Stimulated activated naive B cell treated with anti-CD40 and anti-IgM and Interleukin-4, amounts not matched to agents 10 μg/mL and 1 μg/mL and 100 μg/mL, for 72 hours (primary cell): Measurements from ENCODE around the gene EMP1.

ENCODE experiments used
- ATAC-seq, 2 donors: fragments of 150-1000 bp; cut with Tn5 transposase; replicated peaks; 2 replicates each; pipeline ENCODE4 v1.10.0; 2021; ENCODE audit warnings: moderate library complexity in 1 of 2
- DNase-seq: peaks from one replicate; pipeline ENCODE4 v3.0.0; 2021
- H3K27ac Mint-ChIP-seq: one replicate; pipeline ENCODE4 v1.8.0; 2022; ENCODE audit warnings: mild to moderate bottlenecking, mixed read lengths
- H3K27me3 Mint-ChIP-seq, 2 donors: one replicate each; pipeline ENCODE4 v1.8.0; 2022; ENCODE audit warnings: mixed read lengths in 2 of 2
- H3K36me3 Mint-ChIP-seq, 2 donors: one replicate each; pipeline ENCODE4 v1.8.0; 2022; ENCODE audit warnings: mixed read lengths in 2 of 2, mild to moderate bottlenecking in 1 of 2
- H3K4me1 Mint-ChIP-seq, 2 donors: one replicate each; pipeline ENCODE4 v1.8.0; 2022; ENCODE audit warnings: mixed read lengths in 2 of 2, mild to moderate bottlenecking in 1 of 2
- H3K4me3 Mint-ChIP-seq, 2 donors: one replicate each; pipeline ENCODE4 v1.8.0; 2022; ENCODE audit warnings: mild to moderate bottlenecking in 2 of 2, mixed read lengths in 2 of 2, moderate library complexity in 1 of 2
- H3K9me3 Mint-ChIP-seq, 2 donors: one replicate each; pipeline ENCODE4 v1.8.0; 2022; ENCODE audit warnings: mixed read lengths in 2 of 2, mild to moderate bottlenecking in 1 of 2

Gene EMP1

DNA sequence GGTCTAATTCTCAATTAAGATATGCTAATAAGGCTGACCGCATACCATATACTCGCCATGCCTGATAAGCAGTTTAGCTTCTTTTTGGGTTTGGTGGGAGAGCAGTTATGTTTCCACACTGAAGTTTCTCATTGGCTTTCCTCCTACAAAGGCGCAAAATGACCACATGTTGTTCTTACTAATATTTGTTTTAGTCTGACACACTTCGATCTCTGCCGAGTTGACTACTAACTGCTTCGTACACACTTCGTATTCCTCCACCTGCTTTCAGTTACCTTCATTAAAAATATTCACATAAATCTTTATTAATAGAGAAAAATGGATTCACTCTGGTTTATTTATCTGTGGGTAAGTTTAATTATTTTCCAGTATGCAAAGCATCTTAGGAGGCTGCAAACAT lies 41.7 kb downstream of the EMP1 start:
- peaks cover 0 to 6% of the 10 kb centered on the region in 2 donors for H3K27me3 Mint-ChIP-seq
- ATAC-seq = no peak
- H3K27ac Mint-ChIP-seq = no peak overlapping the region
- H3K4me3 Mint-ChIP-seq = no peak overlapping the region
- no peak for DNase-seq
- H3K9me3 Mint-ChIP-seq = no peaks in the 10 kb centered on the region
- no peaks in the 10 kb centered on the region for H3K36me3 Mint-ChIP-seq
- H3K4me1 Mint-ChIP-seq = no peaks in the 10 kb centered on the region

DNA sequence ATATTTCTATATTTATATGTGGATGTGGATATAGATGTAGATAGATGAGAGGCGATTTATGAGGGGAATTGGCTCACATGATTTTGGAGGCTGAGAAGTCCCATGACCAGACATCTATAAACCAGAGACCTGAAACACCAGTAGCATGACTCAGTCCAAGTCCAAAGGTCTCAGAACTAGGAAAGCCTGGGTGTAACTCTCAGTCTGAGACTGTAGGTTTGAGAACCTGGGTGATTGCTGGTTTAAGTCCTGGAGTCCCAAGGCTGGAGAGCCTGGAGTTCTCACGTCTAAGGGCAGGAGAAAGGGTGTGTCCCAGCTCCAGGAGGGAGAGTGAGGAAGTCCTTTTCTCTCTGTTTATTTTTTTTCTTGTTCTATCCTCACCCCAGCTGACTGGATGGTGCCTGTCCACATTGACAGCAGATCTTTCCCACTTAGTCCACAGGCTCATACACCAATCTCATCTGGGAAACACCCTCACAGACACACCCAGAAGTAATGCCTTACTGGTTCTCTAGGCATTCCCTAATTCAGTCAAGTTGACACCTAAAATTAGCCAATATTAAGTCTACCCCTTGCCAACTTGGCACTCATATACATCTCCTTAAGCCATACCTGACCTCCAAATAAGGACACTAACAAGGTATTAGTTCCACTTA lies 45.4 kb downstream of the EMP1 start:
- ATAC-seq = no peak
- H3K4me3 Mint-ChIP-seq = no peak overlapping the region

DNA sequence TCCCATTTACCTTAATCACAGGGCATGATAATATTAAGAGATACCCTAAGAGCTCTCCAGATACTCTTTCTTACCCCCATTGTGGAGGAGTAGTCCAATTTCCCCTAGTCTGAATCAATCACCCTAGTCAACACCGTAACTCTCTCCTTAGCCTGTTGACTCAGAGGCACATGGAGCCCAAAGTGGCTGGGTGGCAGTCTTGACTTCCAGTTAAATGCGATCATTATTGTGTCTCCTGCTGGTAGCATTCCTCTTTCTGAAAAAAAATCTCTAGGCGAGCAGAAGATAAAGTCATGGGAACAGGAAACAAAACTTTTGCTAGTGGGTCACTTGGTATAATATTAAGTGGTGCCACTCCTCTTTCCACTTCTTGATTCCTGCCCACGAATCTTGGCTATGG lies 46.4 kb downstream of the EMP1 start:
- no peaks in the 10 kb centered on the region for H3K9me3 Mint-ChIP-seq
- no peaks in the 10 kb centered on the region for H3K36me3 Mint-ChIP-seq
- H3K27ac Mint-ChIP-seq = no peak overlapping the region
- no peak for DNase-seq
- H3K4me1 Mint-ChIP-seq = no peaks in the 10 kb centered on the region
- peaks cover 5 to 6% of the 10 kb centered on the region in 2 donors for H3K27me3 Mint-ChIP-seq
- no peak for ATAC-seq
- H3K4me3 Mint-ChIP-seq = no peak overlapping the region

More for the DNA sequence above, 45.4 kb downstream of the EMP1 start:
- DNase-seq = no peak
- Mint-ChIP-seq H3K36me3 (no peaks in the 10 kb centered on the region), H3K27me3 (peaks cover 5 to 6% of the 10 kb centered on the region in 2 donors), H3K27ac (no peak overlapping the region), H3K9me3 (no peaks in the 10 kb centered on the region), H3K4me1 (no peaks in the 10 kb centered on the region)

DNA sequence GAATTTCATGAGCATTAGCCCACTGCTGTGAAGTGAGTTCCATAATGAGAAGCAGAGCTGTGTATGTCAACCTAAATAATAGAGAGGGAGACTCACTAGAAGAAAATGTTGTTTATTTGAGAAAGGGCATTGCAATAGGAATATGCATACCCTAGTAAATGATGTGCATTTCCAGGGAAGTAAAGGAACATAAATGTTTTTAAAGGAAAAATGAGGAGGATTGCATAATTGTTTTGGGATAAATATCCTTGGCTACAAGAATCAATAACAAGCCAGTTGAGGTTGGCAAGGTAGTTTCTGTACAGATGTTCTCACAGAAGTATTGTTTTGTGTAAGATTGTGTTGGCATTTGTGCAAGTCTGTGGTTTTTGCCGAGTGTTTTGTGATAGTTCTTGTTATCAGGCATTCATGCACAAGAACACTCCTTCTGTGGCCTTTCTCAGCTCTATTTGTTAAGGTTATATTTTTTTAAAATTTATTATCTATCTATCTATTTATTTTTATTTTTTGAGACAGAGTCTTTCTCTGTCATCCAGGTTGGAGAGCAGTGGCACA lies 47.1 kb downstream of the EMP1 start:
- H3K27me3 Mint-ChIP-seq = peaks cover 6 to 8% of the 10 kb centered on the region in 2 donors
- ATAC-seq (no peak), DNase-seq (no peak)
- no peaks in the 10 kb centered on the region for H3K9me3 Mint-ChIP-seq
- no peaks in the 10 kb centered on the region for H3K4me1 Mint-ChIP-seq
- H3K4me3 Mint-ChIP-seq = no peak overlapping the region
- no peaks in the 10 kb centered on the region for H3K36me3 Mint-ChIP-seq
- no peak overlapping the region for H3K27ac Mint-ChIP-seq

DNA sequence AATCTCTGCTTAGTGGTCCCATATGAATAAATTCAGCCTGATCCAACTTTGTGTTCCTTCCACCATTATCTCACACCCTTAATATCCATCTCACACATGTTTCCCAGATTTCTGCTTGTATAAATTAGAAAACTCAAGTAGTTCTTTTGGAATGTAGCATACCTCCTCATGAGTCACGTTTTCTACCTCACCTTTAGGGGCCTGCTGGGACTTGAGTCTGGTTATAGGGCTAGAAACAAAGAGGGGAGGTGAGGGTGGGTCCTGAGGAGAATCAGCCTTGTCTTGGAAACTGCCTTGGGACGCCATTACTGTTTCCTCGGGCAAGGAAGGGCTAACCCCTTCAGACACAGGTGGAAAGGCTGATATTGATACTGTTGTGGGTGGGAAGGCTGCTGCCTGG lies 51.1 kb downstream of the EMP1 start:
- no peaks in the 10 kb centered on the region for H3K36me3 Mint-ChIP-seq
- no peaks in the 10 kb centered on the region for H3K4me1 Mint-ChIP-seq
- H3K27ac Mint-ChIP-seq = no peak overlapping the region
- H3K4me3 Mint-ChIP-seq = no peak overlapping the region
- DNase-seq = no peak
- no peaks in the 10 kb centered on the region for H3K9me3 Mint-ChIP-seq
- peaks cover 0 to 21% of the 10 kb centered on the region in 2 donors for H3K27me3 Mint-ChIP-seq
- ATAC-seq = no peak

DNA sequence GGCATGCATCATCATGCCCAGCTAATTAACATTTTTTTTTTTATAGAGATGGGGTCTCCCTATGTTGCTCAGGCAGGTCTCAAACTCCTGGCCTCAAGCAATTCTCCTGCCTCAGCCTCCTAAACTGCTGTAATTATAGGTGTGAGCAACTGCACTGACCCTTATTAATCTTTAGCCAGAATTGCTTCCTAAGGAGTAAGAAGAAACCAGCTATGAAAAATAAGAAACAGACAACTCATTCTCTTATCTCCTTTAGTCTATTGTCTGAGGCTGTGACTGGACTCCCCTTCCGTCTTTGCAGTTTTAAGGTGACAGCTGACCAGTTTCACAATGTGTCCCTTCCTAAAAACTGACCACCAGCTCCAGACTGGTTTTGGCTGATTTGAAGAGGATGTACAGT lies 52.4 kb downstream of the EMP1 start:
- Mint-ChIP-seq H3K27me3 (peaks cover 0 to 21% of the 10 kb centered on the region in 2 donors), H3K4me1 (no peaks in the 10 kb centered on the region), H3K36me3 (no peaks in the 10 kb centered on the region), H3K4me3 (no peak overlapping the region), H3K9me3 (no peaks in the 10 kb centered on the region), H3K27ac (no peak overlapping the region)
- DNase-seq (no peak), ATAC-seq (no peak)

DNA sequence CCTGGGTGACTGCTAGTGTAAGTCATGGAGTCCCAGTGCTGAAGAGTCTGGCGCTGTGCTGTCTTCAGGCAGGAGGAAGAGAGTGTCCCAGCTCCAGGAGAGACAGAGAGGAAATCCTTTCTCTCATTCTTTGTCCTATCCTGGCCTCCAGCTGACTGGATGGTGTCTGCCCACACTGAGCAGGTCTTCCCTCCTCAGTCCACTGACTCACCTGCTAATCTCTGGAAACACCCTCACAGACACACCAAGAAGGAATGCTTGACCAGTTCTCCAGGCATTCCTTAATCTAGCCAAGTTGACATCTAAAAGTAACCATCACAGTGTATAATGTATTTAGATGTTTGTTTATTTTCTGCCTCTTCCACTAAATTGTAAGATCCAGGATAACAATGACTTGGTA lies 53.9 kb downstream of the EMP1 start:
- no peaks in the 10 kb centered on the region for H3K9me3 Mint-ChIP-seq
- no peaks in the 10 kb centered on the region for H3K36me3 Mint-ChIP-seq
- no peak overlapping the region for H3K27ac Mint-ChIP-seq
- H3K4me3 Mint-ChIP-seq = no peak overlapping the region
- peaks cover 0 to 17% of the 10 kb centered on the region in 2 donors for H3K27me3 Mint-ChIP-seq
- no peak for DNase-seq
- no peak for ATAC-seq
- no peaks in the 10 kb centered on the region for H3K4me1 Mint-ChIP-seq

DNA sequence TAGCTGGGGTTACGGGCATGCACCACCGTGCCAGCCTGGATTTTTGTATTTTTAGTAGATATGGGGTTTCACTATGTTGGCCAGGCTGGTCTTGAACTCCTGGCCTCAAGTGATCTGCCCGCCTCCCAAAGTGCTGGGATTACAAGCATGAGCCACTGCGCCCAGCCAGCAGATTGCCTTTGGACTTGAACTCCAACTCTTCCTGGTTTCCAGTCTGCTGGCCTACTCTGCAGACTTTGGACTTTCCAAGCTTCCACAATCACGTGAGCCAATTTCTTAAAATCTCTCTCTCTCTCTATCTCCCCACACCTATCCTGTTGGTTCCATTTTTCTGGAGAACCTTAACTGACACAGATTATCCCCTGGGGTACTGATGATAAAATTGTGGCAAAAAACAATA lies 55.0 kb downstream of the EMP1 start:
- H3K9me3 Mint-ChIP-seq = no peaks in the 10 kb centered on the region
- H3K27me3 Mint-ChIP-seq = peaks cover 7 to 17% of the 10 kb centered on the region in 2 donors
- ATAC-seq = no peak
- no peak for DNase-seq
- no peak overlapping the region for H3K4me3 Mint-ChIP-seq
- H3K4me1 Mint-ChIP-seq = peaks cover 2 to 7% of the 10 kb centered on the region in 2 donors
- H3K36me3 Mint-ChIP-seq = no peaks in the 10 kb centered on the region
- H3K27ac Mint-ChIP-seq = no peak overlapping the region

DNA sequence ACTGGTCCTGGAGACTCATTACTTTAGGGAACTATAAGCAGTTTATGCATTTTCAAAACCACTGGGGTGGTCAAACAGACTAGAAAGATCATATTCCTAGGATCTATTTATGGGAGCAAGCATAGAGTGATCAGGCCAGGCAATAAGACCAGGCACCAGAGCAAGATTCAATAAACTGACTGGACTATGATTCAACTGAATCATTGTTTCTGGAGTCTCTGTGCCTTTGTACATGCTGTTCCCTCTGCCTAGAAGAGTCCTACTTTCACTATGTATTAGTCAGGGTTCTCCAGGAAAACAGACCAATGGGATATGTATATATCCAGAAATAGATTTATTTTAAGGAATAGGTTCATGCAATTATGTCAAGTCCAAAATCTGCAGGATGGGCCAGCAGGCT lies 55.5 kb downstream of the EMP1 start:
- Mint-ChIP-seq H3K27ac (no peak overlapping the region), H3K4me3 (no peak overlapping the region), H3K36me3 (no peaks in the 10 kb centered on the region), H3K9me3 (no peaks in the 10 kb centered on the region), H3K27me3 (peaks cover 7 to 20% of the 10 kb centered on the region in 2 donors), H3K4me1 (peaks cover 2 to 7% of the 10 kb centered on the region in 2 donors)
- no peak for DNase-seq
- no peak for ATAC-seq

DNA sequence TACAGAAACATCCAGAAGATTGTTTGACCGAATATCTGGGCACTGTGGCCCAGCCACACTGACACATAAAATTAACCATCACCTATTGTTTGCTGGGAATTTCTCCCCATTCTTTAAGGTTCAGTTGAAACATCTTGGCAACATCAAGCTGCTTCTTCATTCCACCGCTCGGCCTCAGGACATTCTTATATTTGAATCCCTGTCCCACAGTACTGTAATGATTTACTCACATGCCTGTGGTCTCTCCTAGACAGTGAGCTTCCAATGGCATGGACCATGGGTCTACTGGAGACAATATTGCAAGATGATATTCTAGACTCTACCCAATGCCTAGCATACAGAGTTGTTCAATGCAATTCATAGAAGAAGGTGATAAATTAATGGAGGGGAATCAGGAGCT lies 56.1 kb downstream of the EMP1 start:
- Mint-ChIP-seq H3K4me1 (peaks cover 2 to 7% of the 10 kb centered on the region in 2 donors), H3K36me3 (no peaks in the 10 kb centered on the region), H3K9me3 (no peaks in the 10 kb centered on the region), H3K27me3 (peaks cover 7 to 20% of the 10 kb centered on the region in 2 donors), H3K27ac (no peak overlapping the region), H3K4me3 (no peak overlapping the region)
- ATAC-seq = no peak
- DNase-seq = no peak

DNA sequence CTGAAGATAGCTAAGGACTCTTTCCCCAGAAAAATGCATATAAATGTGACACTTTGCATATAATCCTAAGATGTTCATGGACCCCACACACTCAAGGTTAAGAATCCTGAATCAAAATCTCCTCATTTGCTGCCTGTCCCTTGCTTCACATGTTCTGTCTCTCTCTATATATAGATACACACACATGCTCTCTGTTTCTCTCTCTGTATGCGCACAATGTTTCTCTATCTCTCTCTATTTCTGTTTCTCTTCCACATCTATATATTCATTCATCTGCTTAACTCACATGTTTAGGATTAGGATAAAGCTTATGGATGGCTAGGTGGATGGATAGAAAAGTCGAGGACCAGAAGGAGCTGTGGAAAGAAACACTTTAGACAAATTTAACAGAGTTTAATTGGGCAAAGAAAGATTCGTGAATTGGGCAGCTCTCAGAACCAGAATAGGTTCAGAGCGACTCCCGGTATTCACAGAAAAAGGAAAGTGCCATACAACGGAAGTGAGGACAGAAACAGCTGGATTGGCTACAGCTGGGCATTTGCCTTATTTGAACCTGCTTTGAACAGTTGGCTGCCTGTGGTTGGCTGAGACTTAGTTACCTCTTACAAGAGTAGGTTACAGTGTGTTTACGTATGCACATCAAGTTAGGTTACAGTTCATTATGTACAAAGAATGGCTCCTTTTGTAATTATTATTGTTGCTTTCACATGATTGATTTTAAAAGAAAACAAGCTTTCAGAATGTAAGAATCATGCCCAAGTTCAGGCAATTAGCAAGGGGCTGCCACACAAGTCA lies 57.6 kb downstream of the EMP1 start:
- Mint-ChIP-seq H3K27me3 (peaks cover 7 to 17% of the 10 kb centered on the region in 2 donors), H3K4me3 (no peak overlapping the region), H3K36me3 (no peaks in the 10 kb centered on the region), H3K9me3 (no peaks in the 10 kb centered on the region), H3K27ac (no peak overlapping the region), H3K4me1 (peaks cover 2 to 7% of the 10 kb centered on the region in 2 donors)
- ATAC-seq = no peak
- DNase-seq = no peak

DNA sequence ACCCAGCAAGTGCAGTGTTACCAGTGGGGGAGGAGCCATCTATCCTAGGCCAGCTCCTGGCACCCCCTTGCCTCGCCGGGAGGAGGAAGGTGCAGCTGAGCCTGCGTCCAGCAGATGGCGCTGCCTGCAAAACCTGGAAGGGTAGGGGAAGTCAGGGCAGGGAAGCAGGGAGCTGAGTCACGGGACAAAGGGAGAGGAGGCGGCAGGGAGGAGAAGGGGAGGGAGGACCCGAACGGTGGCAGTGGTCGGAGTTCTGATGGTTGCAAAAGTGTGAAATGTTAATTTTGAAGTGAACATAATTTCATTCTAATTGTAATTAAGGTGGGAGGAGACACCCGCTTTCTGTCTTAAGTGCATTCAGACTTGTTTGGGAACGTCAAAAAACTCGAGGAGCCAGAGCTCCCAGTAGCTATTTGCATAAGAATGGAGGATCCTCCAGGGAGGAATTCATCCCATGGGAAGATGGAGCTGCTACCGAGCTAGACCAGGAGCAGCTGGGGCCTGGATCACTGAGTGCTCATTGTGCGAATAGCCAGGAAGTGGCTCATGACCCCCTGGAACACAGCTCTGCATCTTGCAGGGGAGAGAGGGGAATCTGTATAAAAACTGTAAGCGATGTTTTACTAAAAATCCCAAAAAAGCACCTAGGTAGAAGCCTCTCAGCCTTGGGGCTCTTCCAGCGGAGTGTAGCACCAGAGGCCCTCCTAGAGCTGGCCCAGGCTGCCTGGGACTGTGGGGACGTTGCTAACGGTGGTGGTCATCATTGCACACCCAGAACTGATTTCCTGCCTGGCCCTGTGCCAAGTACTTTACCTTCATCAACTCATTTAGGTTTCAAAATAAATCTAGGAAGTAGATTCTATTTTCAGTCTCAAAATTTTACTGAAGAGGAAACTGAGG lies 59.5 kb downstream of the EMP1 start:
- Mint-ChIP-seq H3K27ac (no peak overlapping the region), H3K27me3 (peaks cover 7% of the 10 kb centered on the region in 2 donors), H3K4me3 (peak overlapping the region; percentile 66 to 74), H3K4me1 (peaks cover 2 to 7% of the 10 kb centered on the region in 2 donors), H3K9me3 (no peaks in the 10 kb centered on the region), H3K36me3 (no peaks in the 10 kb centered on the region)
- ATAC-seq (peak; percentile 99), DNase-seq (peak; percentile 79)

DNA sequence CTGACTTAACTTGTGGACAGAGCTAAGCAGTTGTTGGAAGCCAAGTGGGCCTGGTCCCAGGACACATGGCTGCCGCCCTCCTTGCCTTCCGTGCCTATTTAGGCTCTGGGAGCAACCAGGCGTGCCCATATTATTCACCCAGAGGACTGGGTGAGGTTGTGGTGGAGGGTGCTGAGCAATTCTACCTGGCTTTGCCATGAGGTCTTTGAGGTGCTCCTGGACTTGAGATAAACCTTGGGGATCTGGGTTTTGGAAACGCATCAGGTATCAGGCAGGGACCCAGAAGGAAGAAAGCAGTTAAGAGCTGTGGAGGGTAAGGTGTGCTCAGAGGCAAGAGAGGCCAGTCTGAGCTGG lies 60.1 kb downstream of the EMP1 start:
- ATAC-seq (no peak), DNase-seq (no peak)
- H3K36me3 Mint-ChIP-seq = no peaks in the 10 kb centered on the region
- H3K9me3 Mint-ChIP-seq = no peaks in the 10 kb centered on the region
- peaks cover 2 to 7% of the 10 kb centered on the region in 2 donors for H3K4me1 Mint-ChIP-seq
- H3K27ac Mint-ChIP-seq = no peak overlapping the region
- peaks cover 6 to 7% of the 10 kb centered on the region in 2 donors for H3K27me3 Mint-ChIP-seq
- H3K4me3 Mint-ChIP-seq = no peak overlapping the region

DNA sequence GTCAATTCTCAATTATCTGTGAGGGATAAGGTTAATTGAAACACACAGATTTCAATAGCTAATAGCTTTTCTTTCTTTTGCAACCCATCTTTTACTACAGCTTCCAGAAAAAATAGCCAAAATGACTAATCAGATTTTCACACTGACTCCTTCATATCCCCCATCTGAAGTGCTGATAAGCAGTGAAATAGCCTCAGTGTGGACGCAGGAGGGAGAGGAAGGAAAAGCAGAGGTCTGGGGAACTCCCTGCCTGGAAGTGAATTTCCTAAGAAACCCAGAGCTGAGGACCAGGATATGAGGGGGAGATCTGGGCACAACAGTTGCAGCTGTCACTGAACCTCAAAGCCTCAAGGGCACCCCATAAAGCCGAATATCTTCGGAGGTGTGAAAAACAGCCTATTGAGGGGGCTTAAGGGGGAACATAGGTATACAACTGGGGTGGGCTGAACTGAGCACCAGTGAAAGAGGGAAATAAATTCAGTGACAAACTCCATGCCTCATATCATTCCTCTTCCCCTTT lies 60.9 kb downstream of the EMP1 start:
- ATAC-seq (no peak), DNase-seq (no peak)
- peaks cover 4 to 7% of the 10 kb centered on the region in 2 donors for H3K27me3 Mint-ChIP-seq
- H3K4me3 Mint-ChIP-seq = no peak overlapping the region
- no peaks in the 10 kb centered on the region for H3K9me3 Mint-ChIP-seq
- H3K27ac Mint-ChIP-seq = no peak overlapping the region
- peaks cover 2 to 7% of the 10 kb centered on the region in 2 donors for H3K4me1 Mint-ChIP-seq
- no peaks in the 10 kb centered on the region for H3K36me3 Mint-ChIP-seq
